GM18508 (cell line): Measurements from ENCODE around the gene PHETA1.
"Not testable (repeated sequence)": the region's sequence is repeated elsewhere in the genome, so short reads cannot be mapped to it uniquely, and the experiment has no call there.

Source experiments
- ATAC-seq: cut with Tn5 transposase; IDR thresholded peaks from one replicate; pipeline ENCODE4 v1.9.1; 2021; ENCODE audit warnings: moderate number of reproducible peaks; ENCODE audit not compliant: insufficient read depth, unreplicated experiment

Gene PHETA1

DNA sequence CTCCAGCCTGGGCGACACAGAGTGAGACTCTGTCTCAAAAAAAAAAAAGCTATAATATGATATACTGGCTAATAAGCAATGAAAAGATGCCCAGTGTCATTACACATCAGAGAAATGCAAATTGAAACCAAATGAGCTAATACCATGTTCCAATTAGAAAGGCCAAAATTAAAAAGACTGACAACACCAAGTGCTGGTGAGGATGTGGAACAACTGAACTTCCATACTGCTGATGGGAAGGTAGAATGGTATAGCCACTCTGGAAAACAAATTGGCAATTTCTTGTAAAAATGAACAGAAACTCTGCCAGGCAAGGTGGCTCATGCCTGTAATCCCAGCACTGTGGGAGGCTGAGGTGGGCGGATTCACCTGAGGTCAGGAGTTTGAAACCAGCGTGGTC is 8.5 kb upstream of the PHETA1 start:
- ATAC-seq, result no peak

DNA sequence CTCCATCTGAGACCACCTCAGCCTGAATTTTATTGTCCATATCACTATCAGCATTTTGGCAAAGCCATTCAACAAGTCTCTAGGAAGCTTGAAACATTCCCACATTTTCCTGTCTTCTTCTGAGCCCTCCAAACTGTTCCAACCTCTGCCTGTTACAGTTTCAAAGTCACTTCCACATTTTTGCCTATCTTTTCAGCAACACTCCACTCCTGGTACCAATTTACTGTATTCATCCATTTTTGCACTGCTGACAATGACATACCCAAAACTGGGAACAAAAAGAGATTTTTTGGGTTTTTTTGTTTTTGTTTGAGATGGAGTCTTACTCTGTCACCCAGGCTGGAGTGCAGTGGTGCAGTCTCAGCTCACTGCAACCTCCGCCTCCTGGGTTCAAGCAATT is 4.3 kb upstream of the PHETA1 start:
- ATAC-seq, result not testable (repeated sequence)

DNA sequence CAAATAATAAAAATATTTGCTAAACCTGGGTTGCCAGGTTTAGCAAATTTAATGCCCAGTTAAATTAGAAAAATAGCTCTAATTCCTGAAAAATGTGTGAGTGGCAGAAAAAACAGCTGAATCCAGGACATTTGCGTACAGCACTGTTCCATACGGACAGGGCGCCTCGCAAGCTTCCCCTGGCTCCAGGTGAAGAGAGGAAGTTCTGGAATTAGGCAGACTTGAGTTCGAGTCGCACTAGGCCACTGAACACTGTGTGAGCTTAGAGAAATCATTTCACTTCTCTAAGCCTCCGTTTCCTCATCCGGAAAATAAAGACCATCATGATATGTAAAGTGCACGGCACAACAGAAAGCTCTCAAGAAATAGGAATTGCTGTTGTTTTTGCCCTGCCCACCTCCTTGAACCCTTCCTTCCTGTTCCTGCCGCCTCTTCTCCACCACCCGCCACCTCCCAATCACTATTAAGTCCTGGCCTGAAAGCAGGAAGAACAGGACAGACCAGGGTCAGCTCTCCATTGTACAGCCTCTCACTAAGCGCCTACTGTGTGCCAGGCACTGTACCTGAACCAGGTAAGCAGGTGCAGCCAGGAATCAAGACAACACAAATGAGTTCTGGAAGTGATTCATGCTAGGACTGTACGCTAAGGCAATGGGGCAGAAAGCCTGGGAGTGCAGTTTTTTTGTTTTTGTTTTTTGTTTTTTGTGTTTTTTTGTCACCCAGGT is 763 bp upstream of the PHETA1 start:
- no peak for ATAC-seq

DNA sequence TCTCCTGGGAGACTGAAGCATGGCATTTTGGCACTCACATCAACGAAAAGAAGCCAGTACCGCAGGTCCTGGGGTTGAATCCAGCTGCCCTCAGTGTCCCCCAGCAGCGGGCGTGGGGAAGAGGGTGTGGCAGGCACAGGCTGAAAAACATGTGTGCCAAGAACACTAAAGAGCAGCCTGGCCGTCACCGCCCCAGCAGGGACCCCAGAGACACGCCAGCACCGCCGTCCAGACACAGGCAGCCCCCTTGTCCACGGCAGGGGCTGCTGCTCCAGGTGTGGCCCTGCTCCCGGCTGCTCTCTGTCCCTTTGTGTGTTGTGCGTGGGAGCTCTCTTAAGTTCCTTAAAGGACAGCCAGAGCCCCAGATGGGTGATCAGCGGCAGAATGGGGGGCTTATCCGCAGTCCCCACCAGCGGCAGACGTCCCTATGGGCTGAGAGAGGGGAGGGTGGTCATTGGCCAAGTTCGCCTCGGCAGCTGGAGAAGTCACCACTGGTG is 556 bp downstream of the PHETA1 start:
- ATAC-seq, result no peak

DNA sequence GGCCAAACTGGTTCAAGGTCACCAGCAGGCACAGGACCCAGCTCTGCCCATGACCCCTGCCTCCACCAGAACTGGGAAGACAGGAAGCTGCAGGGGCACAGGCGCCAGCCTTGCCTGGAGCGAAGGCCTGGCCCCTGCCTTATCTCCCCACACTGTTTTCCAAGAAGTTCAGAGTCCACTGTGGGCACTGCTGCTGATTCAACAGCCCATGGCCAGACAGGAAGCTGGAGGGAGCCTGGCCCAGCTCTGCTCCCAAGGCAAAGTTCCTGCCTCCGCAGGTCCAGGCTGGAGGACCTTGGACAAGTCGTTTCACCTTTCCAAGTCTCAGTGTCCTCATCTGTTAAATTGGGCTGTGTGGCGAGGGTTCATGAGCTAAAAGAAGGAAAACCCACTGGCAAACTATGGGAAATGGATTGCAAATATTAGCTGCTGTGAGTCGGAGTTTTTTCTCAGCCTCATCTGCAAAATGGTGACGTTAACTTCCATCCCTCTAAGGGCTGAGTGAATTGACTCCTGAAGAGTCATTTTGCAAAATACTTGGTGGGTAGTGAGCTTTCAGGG is 1.2 kb downstream of the PHETA1 start:
- ATAC-seq, result no peak

DNA sequence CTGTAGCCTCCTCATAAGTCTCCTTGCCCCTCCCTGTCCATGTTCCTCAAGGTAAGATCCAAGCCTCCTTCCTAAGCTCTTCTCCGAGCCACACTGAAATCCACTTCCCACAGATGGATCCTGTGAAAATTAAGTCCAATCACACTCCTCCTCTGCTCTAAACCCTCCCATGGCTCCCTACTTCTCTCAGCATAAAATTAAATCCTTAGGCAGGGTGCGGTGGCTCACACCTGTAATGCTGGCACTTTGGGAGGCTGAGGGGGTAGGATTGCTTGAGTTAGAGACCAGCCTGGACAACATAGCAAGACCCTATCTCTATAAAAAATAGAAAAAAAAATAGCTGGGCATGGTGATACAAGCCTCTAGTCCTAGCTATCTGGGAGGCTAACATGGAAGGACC is 2.3 kb downstream of the PHETA1 start:
- no peak for ATAC-seq

DNA sequence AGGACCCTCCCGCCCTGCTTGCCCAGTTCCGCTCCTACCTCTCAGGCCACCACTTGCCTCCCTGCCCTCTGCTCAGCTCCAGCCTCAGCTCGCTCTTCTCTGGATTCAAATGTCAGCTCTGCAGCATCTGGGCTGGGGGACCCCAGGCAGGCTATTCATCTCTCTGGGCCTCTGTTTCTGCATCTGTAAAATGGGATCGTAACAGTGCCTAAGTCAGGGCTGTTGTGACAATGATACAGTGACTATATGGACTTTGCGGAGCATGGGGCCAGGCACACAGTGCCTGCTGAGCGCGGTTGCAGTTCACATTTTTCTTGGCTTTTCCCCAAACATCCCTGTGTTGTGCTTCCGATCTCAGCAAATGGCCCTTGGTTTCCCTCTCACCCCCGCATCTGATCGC is 2.8 kb downstream of the PHETA1 start:
- no peak for ATAC-seq

DNA sequence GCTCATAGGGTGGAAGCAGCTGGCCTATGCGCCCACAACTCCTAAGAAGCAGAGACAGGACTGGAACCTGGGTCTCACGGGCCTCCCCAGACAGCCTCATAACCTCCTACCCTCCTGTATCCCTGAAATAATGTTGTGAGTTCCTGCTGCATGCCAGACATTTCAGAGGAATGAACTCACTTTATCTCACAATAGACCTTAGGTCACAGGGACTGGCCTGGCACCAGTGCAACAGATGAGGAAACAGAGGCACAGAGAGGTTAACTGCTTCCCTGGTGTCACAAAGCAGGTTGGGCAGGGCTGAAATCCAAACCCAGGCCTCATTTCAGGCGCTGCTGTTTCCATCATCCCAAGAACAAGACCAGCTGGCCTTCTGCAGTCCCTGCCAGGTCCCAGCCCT is 5.3 kb downstream of the PHETA1 start:
- no peak for ATAC-seq

DNA sequence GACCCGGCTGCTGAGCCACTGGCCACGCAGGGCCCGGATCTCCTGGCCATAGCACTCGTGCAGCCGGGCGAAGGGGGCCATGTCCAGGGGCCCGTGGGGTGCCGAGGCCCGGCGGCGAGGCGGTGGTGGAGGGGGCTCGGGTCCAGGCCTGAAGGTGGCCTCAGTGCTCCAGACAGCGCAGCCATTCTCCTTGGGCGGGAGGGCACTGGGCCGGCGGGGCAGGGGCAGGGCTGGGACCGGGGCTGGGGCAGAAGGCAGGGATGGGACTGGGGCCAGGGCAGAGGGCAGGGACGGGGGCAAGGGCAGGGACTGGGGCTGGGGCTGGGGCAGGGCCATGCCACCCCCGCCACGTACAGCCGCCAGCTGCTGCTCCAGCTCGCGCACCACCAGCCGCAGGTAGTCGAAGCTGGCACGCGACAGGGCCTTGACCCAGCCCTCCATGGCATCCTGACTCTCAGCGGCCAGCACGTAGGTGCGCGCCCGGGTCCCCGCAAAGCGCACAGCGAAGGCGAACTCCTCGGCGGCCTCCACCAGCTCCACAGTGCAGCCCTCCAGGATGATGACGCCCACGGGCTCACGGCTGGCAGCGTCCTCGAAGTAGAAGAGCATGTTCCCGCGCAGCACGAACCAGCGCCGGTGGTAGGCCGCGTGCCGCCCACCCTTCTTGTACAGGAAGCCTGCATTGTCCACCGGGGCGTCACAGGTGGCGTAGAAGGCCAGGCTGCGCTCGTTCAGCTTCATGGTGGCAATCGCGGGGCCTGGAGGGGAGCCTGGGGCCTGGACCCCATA is 6.0 kb downstream of the PHETA1 start:
- ATAC-seq, result no peak

DNA sequence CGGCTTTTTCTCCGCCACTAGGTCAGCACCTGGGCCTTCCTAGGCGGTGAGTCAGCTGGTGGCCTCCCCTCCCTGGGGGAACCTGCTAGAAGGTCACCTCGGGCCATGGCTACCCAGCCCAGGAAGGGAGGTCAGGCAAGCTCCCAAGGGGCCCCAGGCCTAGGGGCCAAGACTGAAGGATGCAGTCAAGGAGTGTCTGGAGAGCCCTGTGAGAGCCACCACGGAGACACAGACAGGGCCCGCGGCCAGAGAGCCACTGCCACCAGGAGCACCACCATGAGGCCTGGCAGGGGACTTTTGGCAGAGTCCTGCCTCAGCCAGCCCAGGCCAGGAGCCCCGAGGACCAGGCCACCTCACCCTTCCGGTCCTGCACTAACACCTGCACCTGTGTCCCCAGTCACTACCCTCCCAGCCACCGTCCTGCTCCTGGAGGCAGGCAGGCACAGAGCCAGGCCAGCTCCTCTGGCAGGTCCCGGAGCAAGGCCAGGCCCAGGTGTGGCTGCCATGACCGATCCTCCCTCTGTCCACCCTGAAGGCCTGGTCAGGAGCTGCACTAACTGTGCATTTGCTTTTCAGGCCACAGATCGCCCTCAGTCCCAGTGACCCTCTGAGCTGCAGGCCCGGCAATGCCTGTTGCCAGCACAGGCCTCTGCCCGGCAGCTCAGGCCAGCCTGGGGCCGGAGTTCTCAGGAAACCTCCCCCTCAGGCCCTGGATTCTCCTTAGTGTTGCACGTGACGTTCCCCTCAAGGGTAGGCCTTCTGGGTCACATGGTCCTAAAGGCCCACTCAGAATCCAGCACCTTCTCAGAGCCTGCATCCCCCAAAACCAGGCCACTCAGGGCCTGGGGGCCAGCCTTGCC is 6.9 kb downstream of the PHETA1 start:
- ATAC-seq, result no peak

DNA sequence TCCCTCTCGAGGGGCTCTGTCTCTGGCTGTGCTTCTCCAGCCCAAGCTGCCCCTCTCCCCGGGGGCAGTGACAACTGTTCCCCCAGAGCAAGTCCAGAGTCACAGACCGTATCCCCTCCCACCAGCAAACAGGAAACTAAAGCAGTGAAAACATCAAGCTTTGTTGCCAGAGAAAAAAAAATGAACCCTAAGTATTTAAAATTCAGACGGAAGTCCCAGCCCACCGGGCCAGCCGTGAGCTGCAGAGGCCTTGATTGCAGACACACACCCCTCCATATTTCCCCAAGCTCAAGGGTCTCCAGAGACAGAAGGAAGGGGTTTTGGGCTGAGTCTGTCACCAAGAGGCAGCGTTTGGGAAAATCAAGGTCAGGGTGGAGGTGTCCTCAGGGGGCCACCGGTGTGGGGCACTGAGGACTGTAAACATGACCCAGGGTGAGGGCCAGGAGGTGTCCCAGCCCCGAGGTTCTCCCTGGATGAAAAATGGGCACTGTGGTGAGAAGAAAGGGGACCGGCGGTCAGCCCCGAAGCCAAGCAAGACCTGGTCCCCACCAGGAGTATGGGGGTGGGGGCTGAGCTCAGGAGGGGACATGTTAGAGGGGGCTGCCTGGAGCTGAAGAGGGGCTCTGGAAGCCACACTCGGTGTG is 7.7 kb downstream of the PHETA1 start:
- ATAC-seq, result no peak

DNA sequence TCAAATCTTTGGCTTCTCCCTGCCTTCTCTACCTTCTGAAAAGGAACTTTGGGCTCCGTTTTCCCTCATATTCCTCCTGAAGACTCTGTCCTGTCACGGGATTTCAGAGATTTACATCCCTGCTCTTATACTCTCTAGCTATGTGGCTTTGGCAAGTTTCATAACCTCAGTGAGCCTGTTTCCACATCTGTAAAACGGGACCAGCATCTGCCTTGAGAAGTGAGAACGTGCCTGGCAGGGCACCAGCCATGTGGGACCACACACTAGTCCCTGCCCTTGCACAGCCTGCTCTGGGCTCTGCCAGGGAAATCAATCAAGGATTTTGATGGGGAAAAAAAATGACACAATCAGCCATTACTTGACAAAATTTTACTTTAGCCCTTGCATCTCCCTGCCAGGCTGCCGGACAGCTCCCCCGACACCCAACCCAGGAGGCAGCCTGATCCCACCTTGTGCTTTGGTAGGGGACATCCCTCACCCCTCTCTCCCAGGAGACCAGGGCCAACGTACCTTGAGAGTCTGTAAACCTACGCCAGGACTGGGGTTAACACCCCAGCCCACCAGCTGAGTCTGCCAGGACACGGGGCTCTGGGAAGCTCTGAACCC is 8.5 kb downstream of the PHETA1 start:
- no peak for ATAC-seq

DNA sequence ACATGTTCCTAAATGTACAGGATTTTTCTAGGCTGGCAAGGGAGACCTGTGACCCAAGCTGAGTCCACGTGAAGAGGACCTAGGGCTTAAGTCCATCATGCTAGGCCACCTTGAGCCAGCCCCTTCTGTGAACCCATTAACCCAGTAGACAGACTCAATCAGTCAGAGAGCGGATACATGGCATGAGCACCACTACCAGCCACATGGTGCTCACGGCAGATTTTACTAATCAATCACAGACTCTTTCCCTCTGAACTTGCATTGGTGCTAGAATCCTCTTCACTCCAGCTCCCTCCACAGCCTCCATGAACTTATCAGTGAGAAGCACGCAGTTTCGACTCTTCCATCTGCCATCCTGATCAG is 9.0 kb downstream of the PHETA1 start:
- ATAC-seq, result no peak

DNA sequence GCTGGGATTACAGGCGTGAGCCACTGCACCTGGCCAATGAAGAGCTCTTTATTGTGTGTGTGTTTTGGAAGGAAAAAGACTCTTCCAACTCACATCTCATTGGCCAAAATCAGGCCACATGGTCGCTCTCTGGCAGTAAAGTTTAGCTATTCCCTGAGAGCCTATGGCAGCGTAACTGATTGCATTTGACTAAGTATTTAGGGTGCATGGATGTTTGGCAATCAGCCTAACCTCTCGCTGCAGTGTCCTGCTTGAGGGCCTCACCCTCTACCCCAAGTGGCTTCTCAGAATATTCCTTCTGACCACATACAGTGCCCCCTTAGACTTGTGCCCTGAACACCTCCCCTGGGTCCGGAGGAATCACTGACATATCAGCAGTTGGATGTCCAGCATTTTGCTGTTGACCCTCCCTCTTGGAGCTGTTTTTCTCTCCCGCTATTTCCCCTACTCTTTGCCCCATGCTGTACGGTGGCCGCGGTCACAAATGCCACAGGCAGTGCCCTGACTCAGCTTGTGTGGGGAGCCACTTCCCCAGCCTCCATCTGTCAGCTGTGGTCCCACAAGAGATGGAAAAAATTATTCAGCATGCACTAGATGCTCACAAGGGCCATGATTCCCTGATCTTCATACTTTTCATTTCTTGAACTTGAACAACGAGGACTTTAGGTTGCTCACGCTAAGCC is 9.5 kb downstream of the PHETA1 start:
- ATAC-seq, result no peak

DNA sequence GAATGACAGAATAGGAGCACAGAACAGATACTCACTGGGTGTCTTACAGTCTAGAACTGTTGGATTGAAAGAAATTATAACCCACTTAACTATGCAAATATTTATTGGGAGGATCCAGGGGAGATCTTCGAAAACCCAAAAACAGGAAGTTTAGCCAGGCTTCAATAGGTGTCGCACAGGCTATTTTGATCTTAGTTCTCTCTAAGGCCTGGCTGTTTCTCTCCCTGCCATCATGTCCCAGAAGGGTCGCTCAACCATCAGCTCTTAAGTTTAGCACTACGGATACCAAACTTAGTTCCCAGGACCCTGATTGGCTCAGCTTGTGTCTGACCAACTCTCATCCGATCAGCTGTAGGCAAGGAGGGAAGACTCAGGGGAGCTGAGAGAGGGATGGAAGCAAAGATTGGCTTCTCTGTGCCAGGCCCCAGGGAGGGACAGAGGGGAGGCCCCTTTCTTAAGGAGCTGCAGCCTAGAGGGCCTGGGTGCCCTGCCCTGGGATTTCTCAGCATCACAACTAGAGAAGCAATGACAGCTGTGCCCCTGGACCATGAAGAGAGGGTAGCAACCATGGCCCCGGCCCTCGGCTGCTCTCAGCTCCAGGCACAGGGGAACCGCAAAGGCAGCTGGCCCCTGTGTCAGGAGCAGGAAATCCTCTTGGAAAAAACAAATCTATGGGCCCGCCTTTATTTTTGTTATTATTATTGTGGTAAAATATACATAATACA is 13.5 kb downstream of the PHETA1 start:
- ATAC-seq, result no peak

DNA sequence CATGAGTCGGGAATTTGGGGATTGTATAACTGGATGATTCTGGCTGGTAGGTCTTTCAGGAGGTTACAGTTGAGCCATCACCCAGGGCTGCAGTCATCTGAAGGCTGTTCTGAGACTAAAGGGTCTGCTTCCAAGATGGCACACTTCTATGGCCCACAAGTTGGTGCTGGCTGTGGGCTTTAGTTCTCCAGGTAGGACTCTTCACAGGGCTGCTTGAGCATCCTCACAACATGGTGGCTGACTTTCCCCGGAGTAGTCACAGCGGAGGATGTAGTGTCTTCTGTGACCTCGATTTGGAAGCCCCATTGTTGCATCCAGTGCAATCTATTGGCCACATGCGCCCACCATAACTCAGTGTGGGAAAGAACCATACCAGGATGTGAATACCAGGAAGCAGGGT is 14.4 kb downstream of the PHETA1 start:
- no peak for ATAC-seq

DNA sequence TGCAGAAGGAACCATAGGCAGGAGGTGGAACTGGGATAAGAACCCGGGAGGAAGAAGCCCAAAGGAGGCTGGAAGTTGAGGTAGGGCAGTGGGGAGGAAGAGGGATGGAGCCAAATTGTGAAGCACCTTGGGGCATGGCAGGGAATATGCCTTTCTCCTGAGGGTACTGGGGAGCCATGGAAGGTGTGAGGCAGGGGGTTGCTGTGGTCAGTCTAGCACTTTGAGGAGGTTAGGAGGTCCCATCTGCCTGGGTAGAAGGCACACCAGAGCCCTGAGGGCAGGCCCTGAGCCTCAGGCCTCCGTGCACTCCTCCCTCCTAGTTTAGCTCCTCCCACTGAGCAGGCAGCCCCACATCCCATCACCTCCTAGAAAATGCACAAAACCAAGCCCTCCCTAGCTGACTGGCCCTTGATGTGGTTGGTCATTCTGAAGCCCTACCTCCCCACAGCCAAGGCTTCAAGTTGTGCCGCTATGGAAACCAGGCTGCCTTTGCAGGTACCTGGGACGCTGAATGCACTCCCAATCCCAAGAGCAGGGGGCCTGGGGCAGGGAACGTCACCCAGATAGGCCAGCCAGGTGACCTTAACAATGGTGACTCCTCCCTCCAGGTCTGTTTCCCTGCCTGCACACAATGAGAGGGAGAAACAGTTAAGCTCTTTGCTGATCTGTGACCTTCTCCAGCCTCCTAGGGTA is 15.1 kb downstream of the PHETA1 start:
- no peak for ATAC-seq

DNA sequence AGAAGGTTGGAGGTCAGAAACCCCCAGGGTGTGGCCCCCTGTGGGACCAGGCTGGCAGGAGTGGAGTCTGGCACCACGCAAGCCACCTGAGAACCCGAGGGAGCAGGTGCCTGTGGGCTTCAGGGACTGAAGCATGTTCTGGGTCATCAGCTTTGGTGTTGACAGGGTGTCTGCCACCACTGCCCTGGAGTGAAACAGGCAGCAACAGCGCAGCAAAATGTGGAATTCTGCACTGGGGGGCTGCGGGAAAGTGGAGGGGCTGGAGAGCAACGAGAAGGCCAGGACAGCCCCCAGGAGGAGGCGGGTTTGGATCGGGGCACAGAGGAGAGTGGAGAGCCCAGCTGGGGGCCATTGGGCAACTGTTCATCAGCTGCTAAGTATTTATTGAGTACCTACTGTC is 15.9 kb downstream of the PHETA1 start:
- ATAC-seq, result no peak
